Ovary (tissue), 3 donors: ENCODE results near the gene NTN5.

Experiments used
- CTCF ChIP-seq, 3 donors: fragments of 450-650 bp in 2 of 3; fragments of 200-600 bp in 1 of 3; IDR thresholded peaks; one replicate each; pipeline versions ENCODE4 v1.5.1 to v1.8.0; 2016 to 2022; ENCODE audit warnings: antibody characterized with exemption in 3 of 3, mild to moderate bottlenecking in 1 of 3
- EP300 ChIP-seq: sonication (generic); formaldehyde crosslinking; IDR thresholded peaks from one replicate; pipeline ENCODE4 v1.6.1; 2017; ENCODE audit warnings: antibody characterized with exemption
- POLR2A ChIP-seq: fragments of 450-650 bp; IDR thresholded peaks from one replicate; pipeline ENCODE4 v1.6.1; 2017; ENCODE audit warnings: antibody characterized with exemption, mild to moderate bottlenecking, moderate library complexity
- donor health status: DM: no; HTN: no; CAD: no.

DNA sequence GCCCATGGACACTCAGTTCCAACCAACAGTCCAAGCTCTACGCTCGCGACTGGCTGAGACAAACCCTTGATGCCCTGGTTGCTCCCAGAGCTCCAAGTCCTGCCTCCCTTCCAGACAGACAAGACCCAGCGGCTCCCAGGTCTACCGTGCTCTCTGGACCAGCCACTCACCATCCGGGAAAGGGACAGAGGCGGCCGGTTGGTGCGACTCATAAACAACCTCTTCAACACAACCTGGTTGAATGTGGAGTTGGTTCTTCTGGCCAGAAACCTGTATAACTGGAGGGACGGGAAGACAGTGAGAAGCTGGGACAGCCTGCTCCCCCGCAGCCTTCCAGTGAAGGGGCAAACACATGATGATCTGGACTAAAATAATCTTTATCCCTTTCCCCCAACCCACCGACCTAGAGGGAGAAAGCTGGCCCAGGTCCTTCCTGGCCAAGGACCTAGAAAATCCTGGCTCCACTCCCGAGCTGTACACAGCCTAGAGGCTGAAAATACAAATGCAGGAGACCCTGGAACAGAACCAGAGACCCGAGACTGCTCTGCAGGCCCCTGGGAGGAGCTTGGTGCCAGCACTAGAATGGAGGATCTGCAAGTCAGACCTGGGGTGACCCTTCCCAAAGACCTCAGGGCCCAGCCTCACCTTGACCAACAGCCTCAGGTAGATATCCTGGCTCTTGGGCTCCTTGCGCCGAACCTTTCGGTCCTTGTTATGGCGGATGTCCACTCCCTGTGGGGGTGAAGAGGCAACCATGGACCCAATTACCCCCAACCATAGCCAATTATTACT lies 55.5 kb downstream of the NTN5 start:
- no peak for TF ChIP-seq CTCF (IDR thresholded peaks at IDR 0.05)
- TF ChIP-seq POLR2A = no peak
- TF ChIP-seq EP300 = no peak
